HFF-Myc (cell line): Measurements from ENCODE around the gene BNIP1.

Source experiments
- DNase-seq: peaks from one replicate; pipeline ENCODE4 v3.0.0-alpha.2; 2011; ENCODE audit warnings: low read depth; ENCODE audit errors: extremely low read depth
- H3K4me3 ChIP-seq: replicated peaks from 2 replicates; pipeline ENCODE4 v1.5.1; 2011; ENCODE audit warnings: low read depth, mild to moderate bottlenecking, control low read depth, low read length
- CTCF ChIP-seq: IDR thresholded peaks from 2 replicates; pipeline ENCODE4 v1.5.1; 2012; ENCODE audit warnings: mild to moderate bottlenecking, low read depth, low read length, control low read depth; ENCODE audit errors: missing control alignments

Gene BNIP1

GRCh38 chr5:173159256-173159655 is 14.9 kb downstream of the BNIP1 start:
- H3K4me3 ChIP-seq, result no peak overlapping the region
- TF ChIP-seq CTCF, result no peak
- no peak for DNase-seq

GRCh38 chr5:173161148-173161547 is 16.8 kb downstream of the BNIP1 start:
- TF ChIP-seq CTCF, result no peak
- no peak overlapping the region for H3K4me3 ChIP-seq
- no peak for DNase-seq

DNA sequence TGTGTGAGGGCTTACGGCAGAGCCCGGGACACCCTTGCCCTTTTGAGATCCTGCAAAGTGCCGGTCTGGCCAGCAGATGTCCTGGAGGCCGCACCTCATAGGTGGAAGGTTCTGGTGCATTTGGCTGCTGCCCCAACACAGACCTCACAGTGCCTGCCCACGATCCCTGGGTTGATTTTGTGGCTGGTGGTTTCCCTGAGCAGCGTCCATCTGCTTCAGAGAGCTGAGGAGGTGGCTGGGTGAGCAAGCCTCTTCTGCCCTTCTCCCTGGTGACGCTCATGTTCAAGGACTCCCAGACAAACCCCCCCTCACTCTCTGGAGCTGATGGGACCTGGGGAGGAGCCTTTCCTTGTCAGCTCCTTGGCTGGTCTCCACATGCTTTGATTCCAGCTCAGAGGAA is 18.9 kb downstream of the BNIP1 start:
- no peak overlapping the region for H3K4me3 ChIP-seq
- peak; percentile 32 for DNase-seq
- TF ChIP-seq CTCF, result no peak

DNA sequence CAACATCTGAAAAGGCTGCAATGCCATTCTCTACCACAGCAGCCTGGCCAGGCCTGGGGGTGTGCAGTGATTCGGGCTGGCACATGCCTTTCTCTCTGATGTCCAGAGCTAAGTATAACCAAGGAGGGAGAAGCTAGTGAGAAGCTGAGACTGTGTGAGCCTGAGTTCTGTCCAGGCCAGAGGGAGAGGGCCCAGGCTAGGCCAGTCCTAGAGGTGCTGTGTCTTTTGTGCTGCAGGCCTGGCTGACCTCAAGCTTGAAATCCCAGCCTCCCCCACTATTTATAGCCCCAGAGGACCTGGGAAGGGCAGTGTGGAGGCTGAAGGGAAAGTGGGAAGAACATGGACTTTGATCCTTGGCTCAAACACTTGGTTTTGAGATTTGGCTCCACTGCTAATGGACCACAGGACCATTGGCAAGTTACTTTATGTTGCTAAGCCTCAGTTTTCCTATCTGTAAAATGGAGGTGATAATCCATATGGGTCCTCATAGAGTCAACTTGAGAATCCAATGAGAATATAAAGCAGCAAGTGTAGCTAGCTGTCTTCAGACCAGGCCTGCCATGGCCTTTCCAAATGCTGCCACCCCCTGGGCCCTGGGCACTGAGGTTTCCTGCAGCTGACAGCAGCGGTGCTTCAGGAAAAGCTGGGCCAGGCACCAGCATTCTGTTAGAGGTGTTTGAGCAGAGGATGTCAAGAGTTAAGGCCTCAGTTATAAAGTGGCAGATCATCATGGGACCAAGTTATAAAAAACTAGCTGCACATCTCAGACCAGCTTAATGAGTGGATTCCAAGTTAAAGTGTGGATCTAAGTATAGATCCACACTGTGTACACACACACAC is 21.1 kb downstream of the BNIP1 start:
- H3K4me3 ChIP-seq, result no peak overlapping the region
- TF ChIP-seq CTCF, result no peak
- no peak for DNase-seq

GRCh38 chr5:173172166-173172565 is 27.8 kb downstream of the BNIP1 start:
- no peak for TF ChIP-seq CTCF
- DNase-seq, result no peak
- no peak overlapping the region for H3K4me3 ChIP-seq

DNA sequence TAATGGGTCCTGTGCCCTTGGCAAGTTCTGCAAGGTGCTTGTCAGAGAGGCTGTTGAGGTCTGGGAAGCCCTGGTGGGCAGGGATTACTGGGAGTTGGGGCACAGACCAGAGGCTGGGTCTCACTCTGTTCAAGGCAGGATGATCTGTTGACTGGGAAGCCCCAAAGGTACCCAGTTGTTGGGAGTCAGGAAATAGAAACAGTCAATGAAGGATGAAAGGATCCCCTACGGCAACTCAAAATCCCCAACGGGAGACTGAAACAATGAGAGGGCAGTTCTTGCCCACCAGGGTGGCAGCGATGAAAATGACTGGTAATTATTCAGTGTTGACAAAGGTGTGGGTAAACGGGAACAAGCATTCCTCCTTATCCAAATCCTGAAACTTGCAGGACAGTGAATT is 31.2 kb downstream of the BNIP1 start:
- no peak overlapping the region for H3K4me3 ChIP-seq
- DNase-seq, result no peak
- TF ChIP-seq CTCF, result no peak
